Measurements from ENCODE around the gene COG1.

GRCh38 chr17:73186283-73187050 is 6.4 kb upstream of the COG1 start:
- TF ChIP-seq POLR2AphosphoS5 (IDR thresholded peaks at IDR 0.05; ENCODE audit: low read depth, low read length) = no peak
- no peak for TF ChIP-seq CTCF (IDR thresholded peaks at IDR 0.05)
- TF ChIP-seq SIN3A (IDR thresholded peaks at IDR 0.05; ENCODE audit: borderline replicate concordance, low read depth, low read length) = no peak
- no peak for TF ChIP-seq MAX (IDR thresholded peaks at IDR 0.05; ENCODE audit: low read depth)
- no peak for TF ChIP-seq RFX5 (IDR thresholded peaks at IDR 0.05; ENCODE audit: low read length)
